ACC112 (cell line): ENCODE results near the gene CFAP57.

Experiments used
- H2AFZ ChIP-seq: fragments of 200-600 bp; sonication (generic); one replicate; pipeline ENCODE4 v1.6.0; 2017; ENCODE audit warnings: antibody characterized with exemption, low read length; ENCODE audit not compliant: unreplicated experiment
- H3K27ac ChIP-seq: fragments of 200-600 bp; sonication (generic); 2 replicates; pipeline ENCODE4 v1.5.1; 2014; ENCODE audit warnings: low read depth, mild to moderate bottlenecking, antibody characterized with exemption, low read length, moderate library complexity
- H3K27me3 ChIP-seq: fragments of 200-600 bp; sonication (generic); 2 replicates; pipeline ENCODE4 v1.6.1; 2014; ENCODE audit warnings: mild to moderate bottlenecking, antibody characterized with exemption, low read length, moderate library complexity, mixed read lengths; ENCODE audit not compliant: insufficient read depth
- H3K36me3 ChIP-seq: fragments of 200-600 bp; sonication (generic); 2 replicates; pipeline ENCODE4 v1.6.1; 2016; ENCODE audit warnings: mild to moderate bottlenecking, antibody characterized with exemption, low read length, moderate library complexity, mixed read lengths; ENCODE audit not compliant: insufficient read depth
- H3K4me1 ChIP-seq: fragments of 200-600 bp; sonication (generic); one replicate; pipeline ENCODE4 v1.6.1; 2016; ENCODE audit warnings: low read length, mixed read lengths; ENCODE audit not compliant: insufficient read depth, unreplicated experiment, control insufficient read depth
- H3K4me3 ChIP-seq: fragments of 200-600 bp; sonication (generic); 2 replicates; pipeline ENCODE4 v1.5.1; 2014; ENCODE audit warnings: mild to moderate bottlenecking, low read depth, low read length
- H3K79me2 ChIP-seq: fragments of 200-600 bp; sonication (generic); one replicate; pipeline ENCODE4 v1.6.0; 2016; ENCODE audit warnings: low read length; ENCODE audit not compliant: control insufficient read depth, unreplicated experiment, insufficient read depth

The CFAP57 gene

GRCh38 chr1:43255438-43256210 lies 83.5 kb downstream of the CFAP57 start:
- Histone ChIP-seq H2AFZ (no peak overlapping the region), H3K27ac (no peak overlapping the region), H3K4me1 (no peaks in the 10 kb centered on the region), H3K27me3 (peaks cover 30% of the 10 kb centered on the region), H3K4me3 (no peak overlapping the region), H3K79me2 (no peaks in the 10 kb centered on the region), H3K36me3 (no peaks in the 10 kb centered on the region)

- Histone ChIP-seq H3K36me3 (no peaks in the 10 kb centered on the region), H3K4me3 (no peak overlapping the region), H3K79me2 (no peaks in the 10 kb centered on the region), H3K4me1 (no peaks in the 10 kb centered on the region), H3K27ac (no peak overlapping the region), H3K27me3 (peaks cover 22% of the 10 kb centered on the region), H2AFZ (no peak overlapping the region)
Measured at GRCh38 chr1:43256675-43257570, 84.8 kb downstream of the CFAP57 start.

- Histone ChIP-seq H3K4me1 (no peaks in the 10 kb centered on the region), H3K27ac (no peak overlapping the region), H2AFZ (no peak overlapping the region), H3K79me2 (no peaks in the 10 kb centered on the region), H3K36me3 (no peaks in the 10 kb centered on the region), H3K27me3 (peaks cover 9% of the 10 kb centered on the region; the same call in 1 of the 2 replicates), H3K4me3 (no peak overlapping the region)
Measured at GRCh38 chr1:43258370-43258769, 86.2 kb downstream of the CFAP57 start.

- Histone ChIP-seq H3K27ac (no peak overlapping the region), H3K4me3 (no peak overlapping the region), H2AFZ (no peak overlapping the region), H3K27me3 (no peaks in the 10 kb centered on the region), H3K4me1 (no peaks in the 10 kb centered on the region), H3K36me3 (no peaks in the 10 kb centered on the region), H3K79me2 (no peaks in the 10 kb centered on the region)
Measured at GRCh38 chr1:43265431-43265830, 93.3 kb downstream of the CFAP57 start.

- no peaks in the 10 kb centered on the region for H3K79me2 ChIP-seq
- H3K27ac ChIP-seq = no peak overlapping the region
- H2AFZ ChIP-seq = no peak overlapping the region
- H3K36me3 ChIP-seq = no peaks in the 10 kb centered on the region
- no peaks in the 10 kb centered on the region for H3K4me1 ChIP-seq
- H3K4me3 ChIP-seq = no peak overlapping the region
- no peaks in the 10 kb centered on the region for H3K27me3 ChIP-seq
Measured at GRCh38 chr1:43266881-43267280, 94.8 kb downstream of the CFAP57 start.

GRCh38 chr1:43267291-43267805 lies 95.2 kb downstream of the CFAP57 start:
- no peaks in the 10 kb centered on the region for H3K36me3 ChIP-seq
- H3K4me3 ChIP-seq = no peak overlapping the region

GRCh38 chr1:43267818-43268425 lies 95.8 kb downstream of the CFAP57 start:
- Histone ChIP-seq H3K79me2 (no peaks in the 10 kb centered on the region), H3K27me3 (no peaks in the 10 kb centered on the region), H3K36me3 (no peaks in the 10 kb centered on the region), H3K4me3 (no peak overlapping the region), H3K27ac (no peak overlapping the region), H3K4me1 (no peaks in the 10 kb centered on the region), H2AFZ (no peak overlapping the region)

More at GRCh38 chr1:43267291-43267805, 95.2 kb downstream of the CFAP57 start:
- Histone ChIP-seq H3K4me1 (no peaks in the 10 kb centered on the region), H3K27me3 (no peaks in the 10 kb centered on the region), H2AFZ (no peak overlapping the region), H3K27ac (no peak overlapping the region), H3K79me2 (no peaks in the 10 kb centered on the region)

- Histone ChIP-seq H3K79me2 (no peaks in the 10 kb centered on the region), H3K27ac (no peak within 1 kb of the TSS), H3K36me3 (no peaks in the 10 kb centered on the region), H3K4me1 (peaks cover 9% of the 10 kb centered on the region), H3K27me3 (no peaks in the 10 kb centered on the region), H2AFZ (no peak within 1 kb of the TSS), H3K4me3 (no peak within 1 kb of the TSS)
Measured at GRCh38 chr1:43269627-43270375, 97.7 kb downstream of the CFAP57 start, which contains the start of gene TMEM125. Gene TMEM125 (plus strand): TSS chr1:43269983. CDS start chr1:43272723, 2,740 bp downstream.

GRCh38 chr1:43270421-43271095 lies 98.4 kb downstream of the CFAP57 start:
- H3K79me2 ChIP-seq = no peaks in the 10 kb centered on the region
- H3K4me1 ChIP-seq = peaks cover 9% of the 10 kb centered on the region
- H3K4me3 ChIP-seq = no peak overlapping the region
- H3K36me3 ChIP-seq = no peaks in the 10 kb centered on the region
- H3K27me3 ChIP-seq = no peaks in the 10 kb centered on the region
- no peak overlapping the region for H3K27ac ChIP-seq
- no peak overlapping the region for H2AFZ ChIP-seq
